ENCODE measurements around the gene ALOX5AP. TPM values are rescaled to one million over a fixed set of nuclear protein-coding genes. Genes with fewer than 3 reads are reported as not detected.

ALOX5AP gene
- total RNA-seq, 1 experiment from 2014 or later = not detected

DNA sequence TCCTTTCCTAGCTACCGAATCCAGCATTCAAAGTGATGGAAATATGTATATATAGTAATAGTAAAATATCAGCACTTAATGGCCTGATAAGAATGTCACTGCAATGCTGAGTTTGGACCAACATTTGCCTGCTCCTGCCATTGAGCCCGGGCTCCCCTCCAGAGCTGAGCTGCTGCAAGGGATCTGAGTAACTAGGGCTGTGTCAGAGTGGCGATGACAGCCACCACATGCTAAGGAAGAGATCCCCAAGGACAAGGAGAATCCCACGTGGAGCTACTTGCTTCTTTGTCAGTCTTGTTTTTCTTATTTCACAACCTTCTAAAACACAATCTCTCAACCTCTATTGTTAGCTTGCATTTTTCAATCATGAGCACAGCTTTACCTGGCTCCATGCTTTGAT is 19.5 kb upstream of the ALOX5AP start:
- ChIA-PET CTCF (no interaction called here), POLR2A (ENCODE audit: unreplicated experiment) (no interaction called here)
- H3K36me3 ChIP-seq (ENCODE audit: low read depth) = no peaks in the 10 kb centered on the region
- no peak for TF ChIP-seq EZH2 (IDR thresholded peaks at IDR 0.05; ENCODE audit: low read depth)
- TF ChIP-seq, protein P1, sequence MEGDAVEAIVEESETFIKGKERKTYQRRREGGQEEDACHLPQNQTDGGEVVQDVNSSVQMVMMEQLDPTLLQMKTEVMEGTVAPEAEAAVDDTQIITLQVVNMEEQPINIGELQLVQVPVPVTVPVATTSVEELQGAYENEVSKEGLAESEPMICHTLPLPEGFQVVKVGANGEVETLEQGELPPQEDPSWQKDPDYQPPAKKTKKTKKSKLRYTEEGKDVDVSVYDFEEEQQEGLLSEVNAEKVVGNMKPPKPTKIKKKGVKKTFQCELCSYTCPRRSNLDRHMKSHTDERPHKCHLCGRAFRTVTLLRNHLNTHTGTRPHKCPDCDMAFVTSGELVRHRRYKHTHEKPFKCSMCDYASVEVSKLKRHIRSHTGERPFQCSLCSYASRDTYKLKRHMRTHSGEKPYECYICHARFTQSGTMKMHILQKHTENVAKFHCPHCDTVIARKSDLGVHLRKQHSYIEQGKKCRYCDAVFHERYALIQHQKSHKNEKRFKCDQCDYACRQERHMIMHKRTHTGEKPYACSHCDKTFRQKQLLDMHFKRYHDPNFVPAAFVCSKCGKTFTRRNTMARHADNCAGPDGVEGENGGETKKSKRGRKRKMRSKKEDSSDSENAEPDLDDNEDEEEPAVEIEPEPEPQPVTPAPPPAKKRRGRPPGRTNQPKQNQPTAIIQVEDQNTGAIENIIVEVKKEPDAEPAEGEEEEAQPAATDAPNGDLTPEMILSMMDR (conservative IDR thresholded peaks at IDR 0.05) = no peak
- DNase-seq = peak in 1 of 2 experiments; percentile 34
- H3K27ac ChIP-seq = no peak overlapping the region
- H3K4me1 ChIP-seq (replicated peaks; ENCODE audit: insufficient read depth) = peaks cover 43% of the 10 kb centered on the region
- no peak overlapping the region for H3K4me2 ChIP-seq
- no peaks in the 10 kb centered on the region for H3K79me2 ChIP-seq (ENCODE audit: low read depth)
- H2AFZ ChIP-seq = no peak overlapping the region
- H3K27me3 ChIP-seq (ENCODE audit: insufficient read depth, low read depth) = no peaks in the 10 kb centered on the region
- H4K20me1 ChIP-seq (ENCODE audit: insufficient read depth) = no peaks in the 10 kb centered on the region
- H3K4me3 ChIP-seq = no peak overlapping the region
- H3F3A ChIP-seq (ENCODE audit: insufficient read depth, low read depth) = peaks cover 15% of the 10 kb centered on the region
- no TSS peak for BruUV-seq (replicated peaks)
- intact Hi-C loops (cut with micrococcal nuclease; ENCODE audit: unreplicated experiment) = no loop called here
- H3K9me3 ChIP-seq (ENCODE audit: insufficient read depth, low read depth) = no peaks in the 10 kb centered on the region
- no peaks in the 10 kb centered on the region for H3K9me2 ChIP-seq (ENCODE audit: insufficient read depth)

DNA sequence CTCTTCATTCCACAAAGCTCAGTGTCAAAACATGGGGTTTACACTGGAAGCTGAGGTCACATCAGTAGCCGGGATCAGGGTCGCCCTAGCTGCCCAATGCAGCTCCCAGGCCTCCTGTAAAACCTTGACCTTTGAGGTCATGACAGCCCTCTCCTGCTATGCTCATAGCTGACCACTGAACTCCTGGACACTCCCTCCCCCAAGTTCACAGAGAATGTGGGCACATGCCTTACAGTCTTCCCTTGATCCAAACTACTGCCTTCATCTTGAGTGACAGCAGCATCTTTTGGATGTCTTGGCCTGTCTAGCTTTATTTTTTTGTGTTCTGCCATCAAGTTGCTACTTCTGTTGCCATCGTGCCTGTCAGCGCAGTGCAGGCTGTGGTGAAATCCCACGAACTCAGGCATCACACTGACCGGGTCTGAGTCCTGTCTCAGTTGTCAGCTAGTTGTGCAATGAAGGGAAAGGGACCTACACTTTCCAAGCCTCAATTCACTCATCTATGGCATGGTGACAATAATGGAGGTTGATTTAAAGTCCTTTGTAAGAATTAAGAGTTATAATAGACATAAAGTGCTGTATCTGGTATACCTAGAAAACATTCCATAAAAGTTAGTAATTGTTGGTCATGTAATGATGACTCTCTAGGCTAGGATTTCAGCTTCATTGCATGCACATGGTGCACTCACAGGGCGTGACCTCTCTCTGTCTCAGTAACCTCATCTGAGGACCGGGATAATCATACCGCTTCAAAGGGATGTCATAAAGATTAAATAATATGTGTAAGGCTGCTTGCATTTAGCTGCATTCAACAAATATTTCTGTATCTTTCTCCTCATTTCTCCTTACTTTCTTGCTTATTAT is 16.4 kb upstream of the ALOX5AP start:
- Histone ChIP-seq H3K9me2 (ENCODE audit: insufficient read depth) (no peaks in the 10 kb centered on the region), H3K27ac (peak overlapping the region; percentile 87), H3K79me2 (ENCODE audit: low read depth) (no peaks in the 10 kb centered on the region), H3K36me3 (ENCODE audit: low read depth) (no peaks in the 10 kb centered on the region), H3F3A (ENCODE audit: insufficient read depth, low read depth) (peaks cover 15% of the 10 kb centered on the region), H3K9me3 (ENCODE audit: insufficient read depth, low read depth) (no peaks in the 10 kb centered on the region; the same call in 1 of the 2 replicates), H2AFZ (0 out of 2 replicates have a peak overlapping the region, but pooled peaks have one; percentile 2), H3K4me2 (peak overlapping the region; percentile 68), H4K20me1 (ENCODE audit: insufficient read depth) (no peaks in the 10 kb centered on the region), H3K4me3 (no peak overlapping the region), H3K4me1 (replicated peaks; ENCODE audit: insufficient read depth) (peaks cover 21% of the 10 kb centered on the region), H3K27me3 (ENCODE audit: insufficient read depth, low read depth) (no peaks in the 10 kb centered on the region)
- DNase-seq = peak; percentile 29 to 86
- CTCF ChIA-PET = interaction anchor here (0.6 kb wide), 1 partner anchor 314 kb away, joined by 7 read pairs; no protein-coding TSS in a partner anchor
- no peak for TF ChIP-seq EZH2 (IDR thresholded peaks at IDR 0.05; ENCODE audit: low read depth)
- TF ChIP-seq, protein P1 (conservative IDR thresholded peaks at IDR 0.05) = no peak
- BruUV-seq (replicated peaks) = no TSS peak
- intact Hi-C loops (cut with micrococcal nuclease; ENCODE audit: unreplicated experiment) = no loop called here
- POLR2A ChIA-PET (ENCODE audit: unreplicated experiment) = interaction anchor here (0.6 kb wide), 1 partner anchor 13 kb away, joined by 9 read pairs; no protein-coding TSS in a partner anchor

DNA sequence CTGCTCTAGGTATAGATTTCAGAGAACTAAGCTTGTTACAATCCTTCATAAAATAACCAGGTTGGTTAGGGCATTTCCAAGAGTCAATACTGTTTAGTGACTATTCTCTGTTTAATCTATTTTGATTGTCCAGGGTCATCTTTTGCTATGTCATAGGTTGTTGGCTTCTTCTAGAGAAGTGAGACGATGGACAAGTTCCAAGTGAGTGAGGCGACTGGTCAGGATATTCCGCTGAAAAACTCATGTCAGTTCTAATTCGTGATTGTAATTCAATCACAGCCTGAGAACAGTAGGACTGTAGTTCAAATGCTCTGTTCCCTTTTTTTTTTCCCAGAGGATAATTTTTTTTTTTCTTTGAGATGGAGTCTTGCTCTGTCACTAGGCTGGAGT is 15.8 kb upstream of the ALOX5AP start:
- Histone ChIP-seq H3K9me3 (ENCODE audit: insufficient read depth, low read depth) (no peaks in the 10 kb centered on the region; the same call in 1 of the 2 replicates), H4K20me1 (ENCODE audit: insufficient read depth) (no peaks in the 10 kb centered on the region), H2AFZ (0 out of 2 replicates have a peak overlapping the region, but pooled peaks have one; percentile 2), H3K79me2 (ENCODE audit: low read depth) (no peaks in the 10 kb centered on the region), H3K36me3 (ENCODE audit: low read depth) (no peaks in the 10 kb centered on the region), H3K4me3 (no peak overlapping the region), H3K27me3 (ENCODE audit: insufficient read depth, low read depth) (no peaks in the 10 kb centered on the region), H3K4me1 (replicated peaks; ENCODE audit: insufficient read depth) (peaks cover 21% of the 10 kb centered on the region), H3K27ac (peak overlapping the region; percentile 87), H3K9me2 (ENCODE audit: insufficient read depth) (no peaks in the 10 kb centered on the region; the same call in 1 of the 2 replicates), H3K4me2 (peak overlapping the region; percentile 68), H3F3A (ENCODE audit: insufficient read depth, low read depth) (peaks cover 15% of the 10 kb centered on the region)
- intact Hi-C loops (cut with micrococcal nuclease; ENCODE audit: unreplicated experiment) = no loop called here
- no TSS peak for BruUV-seq (replicated peaks)
- ChIA-PET POLR2A (ENCODE audit: unreplicated experiment) (no interaction called here), CTCF (no interaction called here)
- TF ChIP-seq, protein P1 (conservative IDR thresholded peaks at IDR 0.05) = no peak
- TF ChIP-seq EZH2 (IDR thresholded peaks at IDR 0.05; ENCODE audit: low read depth) = no peak
- no peak for DNase-seq
